GM10266 (cell line): Measurements from ENCODE around the gene RAD51B.

Experiments used
- DNase-seq: peaks from one replicate; pipeline ENCODE4 v3.0.0; 2012; ENCODE audit errors: extremely low spot score
- TF ChIP-seq, protein P1 (sequence below): IDR thresholded peaks from 2 replicates; pipeline ENCODE4 v1.5.1; 2012; ENCODE audit warnings: mild to moderate bottlenecking, low read depth; ENCODE audit not compliant: control insufficient read depth, insufficient read depth; ENCODE audit errors: missing control alignments

The RAD51B gene

DNA sequence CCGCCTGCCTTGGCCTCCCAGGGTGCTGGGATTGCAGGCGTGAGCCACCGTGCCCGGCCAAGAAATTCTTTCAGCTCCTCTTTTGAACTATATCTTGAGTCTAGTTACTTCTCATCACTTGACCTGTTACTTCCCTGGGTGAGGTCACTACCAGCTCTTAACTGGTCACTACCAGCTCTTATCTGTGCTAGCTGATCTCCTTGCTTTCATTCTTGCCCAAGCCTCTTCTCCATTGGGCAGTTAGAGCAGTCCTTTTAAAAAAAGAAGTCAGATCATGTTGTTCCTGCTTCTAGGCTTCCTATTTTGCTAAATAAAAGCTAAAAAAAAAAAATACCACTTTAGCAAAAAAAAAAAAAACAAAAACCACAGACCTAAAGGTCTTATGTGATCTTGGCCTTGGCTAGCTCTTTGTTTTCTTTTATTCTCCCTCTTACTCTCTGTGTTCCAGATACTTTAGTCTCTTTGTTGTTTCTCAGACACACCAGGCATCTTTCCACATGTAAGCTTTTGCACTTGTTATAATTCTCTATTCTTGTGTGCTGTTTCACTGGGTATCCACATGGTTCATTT lies 63.5 kb downstream of the RAD51B start:
- TF ChIP-seq, protein P1, sequence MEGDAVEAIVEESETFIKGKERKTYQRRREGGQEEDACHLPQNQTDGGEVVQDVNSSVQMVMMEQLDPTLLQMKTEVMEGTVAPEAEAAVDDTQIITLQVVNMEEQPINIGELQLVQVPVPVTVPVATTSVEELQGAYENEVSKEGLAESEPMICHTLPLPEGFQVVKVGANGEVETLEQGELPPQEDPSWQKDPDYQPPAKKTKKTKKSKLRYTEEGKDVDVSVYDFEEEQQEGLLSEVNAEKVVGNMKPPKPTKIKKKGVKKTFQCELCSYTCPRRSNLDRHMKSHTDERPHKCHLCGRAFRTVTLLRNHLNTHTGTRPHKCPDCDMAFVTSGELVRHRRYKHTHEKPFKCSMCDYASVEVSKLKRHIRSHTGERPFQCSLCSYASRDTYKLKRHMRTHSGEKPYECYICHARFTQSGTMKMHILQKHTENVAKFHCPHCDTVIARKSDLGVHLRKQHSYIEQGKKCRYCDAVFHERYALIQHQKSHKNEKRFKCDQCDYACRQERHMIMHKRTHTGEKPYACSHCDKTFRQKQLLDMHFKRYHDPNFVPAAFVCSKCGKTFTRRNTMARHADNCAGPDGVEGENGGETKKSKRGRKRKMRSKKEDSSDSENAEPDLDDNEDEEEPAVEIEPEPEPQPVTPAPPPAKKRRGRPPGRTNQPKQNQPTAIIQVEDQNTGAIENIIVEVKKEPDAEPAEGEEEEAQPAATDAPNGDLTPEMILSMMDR = no peak
- no peak for DNase-seq

DNA sequence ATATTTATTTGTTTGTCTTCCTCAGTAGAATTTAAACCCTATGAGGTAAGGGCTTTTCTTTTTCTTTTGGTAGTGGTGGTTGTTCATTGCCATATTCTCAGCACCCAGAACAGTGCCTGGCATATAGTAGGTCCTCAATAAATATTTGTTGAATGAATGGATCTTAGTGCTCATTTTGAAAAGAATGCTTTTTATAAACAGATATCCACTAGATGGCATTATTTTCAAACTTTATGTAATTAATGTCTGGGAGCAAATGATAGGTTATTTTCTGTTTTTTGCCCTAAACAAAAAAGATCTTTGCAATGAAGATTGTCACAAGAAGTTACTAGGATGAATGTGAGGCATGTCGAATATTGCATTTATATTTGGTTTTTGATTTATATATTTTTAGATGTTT lies 64.1 kb downstream of the RAD51B start:
- TF ChIP-seq, protein P1 = no peak
- DNase-seq = no peak

DNA sequence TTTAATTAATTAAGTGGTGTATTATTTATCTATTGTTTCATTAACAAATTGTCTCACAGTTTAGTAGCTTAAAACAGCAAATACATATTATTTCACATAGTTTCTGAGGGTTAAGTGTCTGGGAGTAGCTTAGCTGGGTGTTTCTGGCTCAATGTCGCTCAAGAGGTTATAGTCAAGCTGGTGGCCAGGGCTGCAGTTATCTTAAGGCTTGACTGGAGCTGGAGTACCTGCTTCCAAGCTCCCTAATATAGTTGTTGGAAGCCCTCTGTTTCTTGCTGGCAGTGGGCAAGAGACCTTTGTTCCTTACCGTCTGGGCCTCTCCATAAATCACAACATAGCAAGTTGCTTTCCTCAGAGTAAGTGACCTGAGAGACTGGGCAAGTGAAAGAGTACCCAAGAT lies 66.6 kb downstream of the RAD51B start:
- TF ChIP-seq, protein P1 = no peak
- no peak for DNase-seq

DNA sequence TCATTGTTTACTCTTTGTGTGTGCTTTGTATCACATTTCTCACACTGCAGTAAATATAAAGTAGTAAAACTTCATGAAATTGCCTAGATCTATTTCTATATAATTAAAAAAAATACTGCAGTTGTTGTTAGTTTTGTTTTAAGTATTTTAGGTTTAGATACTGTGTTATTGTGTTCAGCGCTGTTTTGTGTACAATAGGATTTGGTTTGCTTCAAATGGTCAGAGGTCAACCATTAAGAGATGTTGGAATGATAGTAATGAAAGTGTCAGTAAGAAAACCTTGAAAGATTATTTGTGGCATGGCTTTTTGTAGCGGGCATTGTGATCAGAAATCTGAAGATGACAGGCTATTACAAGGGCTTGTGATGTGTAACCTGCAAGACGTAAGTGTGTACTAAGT lies 67.9 kb downstream of the RAD51B start:
- TF ChIP-seq, protein P1 = no peak
- no peak for DNase-seq

DNA sequence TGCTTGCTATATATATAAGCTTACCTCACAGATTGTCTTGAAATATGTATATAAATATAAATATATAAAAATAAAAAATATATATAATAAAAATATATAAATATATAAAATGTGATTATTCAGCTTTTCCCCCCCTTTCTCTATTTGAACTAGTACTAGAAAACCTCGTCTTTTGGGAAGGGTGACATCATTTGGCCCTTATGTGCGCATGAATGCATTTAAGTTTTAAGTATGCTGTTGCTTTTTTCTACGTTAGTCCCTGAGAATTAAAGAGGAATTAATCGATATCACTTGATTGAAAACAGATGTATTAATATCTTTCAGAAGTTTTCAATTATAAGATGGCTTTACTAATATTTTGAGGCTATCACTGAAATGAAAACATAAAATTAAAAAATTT lies 69.9 kb downstream of the RAD51B start:
- no peak for DNase-seq
- TF ChIP-seq, protein P1 = no peak

DNA sequence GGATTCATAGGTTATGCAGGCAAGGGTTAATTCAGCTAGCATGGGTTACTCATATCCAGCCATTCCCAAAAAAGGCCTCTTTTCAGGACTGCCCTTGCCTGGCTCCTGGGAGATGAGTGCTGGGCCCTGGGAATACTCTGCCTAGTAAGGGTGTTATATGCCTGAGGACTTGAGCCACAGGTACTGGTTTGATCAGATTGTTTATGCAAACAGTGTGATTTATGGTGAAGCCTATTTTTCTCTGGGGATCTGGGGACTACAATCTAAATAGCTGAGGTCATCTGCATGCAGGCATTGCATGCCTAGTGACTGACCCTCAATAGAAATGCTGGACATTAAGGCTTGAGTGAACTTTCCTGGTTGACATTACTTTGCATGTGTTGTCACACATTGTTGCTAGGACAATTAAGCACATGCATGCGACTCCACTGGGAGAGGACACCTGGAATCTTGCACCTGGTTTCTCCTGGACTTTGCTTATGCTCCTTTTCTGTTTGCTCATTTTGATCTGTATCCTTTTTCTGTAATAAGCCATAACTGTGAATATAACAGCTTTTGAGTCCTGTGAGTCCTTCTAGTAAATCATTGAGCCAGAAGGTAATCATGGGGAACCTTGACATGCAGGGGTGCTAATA lies 73.0 kb downstream of the RAD51B start:
- DNase-seq = no peak
- TF ChIP-seq, protein P1 = no peak

DNA sequence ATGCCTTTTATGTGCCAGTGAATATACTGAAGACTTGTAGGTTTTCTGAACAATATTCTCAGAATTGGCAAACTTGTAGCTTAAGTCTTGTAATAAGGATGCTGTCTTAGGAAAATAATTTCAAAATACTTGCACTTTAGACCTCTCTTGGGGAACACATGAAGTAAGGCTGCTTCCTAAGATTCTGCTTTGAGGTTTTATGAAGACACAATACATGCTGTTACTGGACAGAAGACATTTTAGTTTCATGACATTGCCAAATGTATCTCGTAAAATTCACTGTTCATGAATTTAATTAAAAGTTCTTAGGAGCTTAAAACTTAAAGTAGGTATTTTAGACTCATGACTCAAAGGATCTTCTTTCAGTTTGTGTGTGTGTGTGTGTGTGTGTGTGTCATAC lies 80.7 kb downstream of the RAD51B start:
- DNase-seq = no peak

More for the DNA sequence above, 80.7 kb downstream of the RAD51B start:
- TF ChIP-seq, protein P1 = no peak
